ENCODE measurements around the gene SLIT1.
"Not testable (repeated sequence)": the region's sequence is repeated elsewhere in the genome, so short reads cannot be mapped to it uniquely, and the experiment has no call there.

SLIT1 gene

DNA sequence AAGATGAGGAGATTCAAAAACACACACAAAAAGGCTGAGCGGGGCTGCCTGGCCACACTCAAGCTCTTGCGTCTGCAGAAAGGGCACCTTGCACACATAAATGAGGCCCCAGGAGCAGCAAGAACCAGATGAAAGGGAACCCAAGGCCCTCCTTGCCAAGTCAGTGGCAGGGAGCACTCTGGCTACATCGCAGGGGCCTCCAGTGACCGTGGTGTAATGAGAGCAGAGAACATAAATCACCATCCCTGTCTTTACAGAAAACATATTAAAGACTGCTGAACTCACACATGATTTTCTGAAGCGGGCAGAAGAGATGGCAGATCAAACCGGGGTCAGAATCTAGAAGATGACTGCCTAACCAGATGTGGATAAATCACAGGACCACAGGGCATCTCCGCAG, 80.5 kb downstream of the SLIT1 start:
- DNase-seq, result no peak

DNA sequence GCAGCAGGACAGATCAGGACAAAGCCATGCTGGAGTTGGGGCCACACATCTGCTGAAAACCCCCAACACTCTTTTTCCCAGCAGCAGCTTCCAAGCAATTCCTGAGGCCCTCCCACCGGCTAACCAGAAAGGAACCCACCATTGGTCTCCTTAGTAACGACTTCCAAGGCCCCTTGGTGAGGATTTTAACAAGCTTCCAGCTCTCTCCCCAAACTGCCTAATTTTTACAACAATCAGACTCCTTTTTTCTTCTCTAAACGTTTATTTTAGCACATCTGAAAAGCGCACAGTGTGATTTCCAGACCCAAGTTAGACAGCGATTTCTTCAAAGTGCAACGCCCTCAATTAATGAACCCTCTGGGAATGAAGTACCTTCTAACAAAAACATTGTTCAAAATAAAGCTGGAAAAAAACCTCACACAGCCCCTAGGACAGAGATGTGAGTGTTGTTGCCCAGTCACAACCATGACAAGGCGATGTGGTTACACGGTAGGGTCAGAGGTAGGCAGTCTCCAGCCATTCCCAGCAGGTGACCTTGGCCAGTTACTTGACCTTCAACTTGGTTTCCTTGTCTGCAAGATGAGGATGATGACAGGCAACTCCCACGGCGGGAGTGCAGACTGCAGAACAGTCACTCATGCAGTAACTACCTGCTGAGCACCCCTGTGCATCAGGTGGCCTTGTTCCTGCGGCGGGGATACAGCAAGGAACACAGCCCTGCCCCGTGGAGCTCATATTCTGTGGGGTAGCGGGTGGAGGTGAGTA, 82.3 kb downstream of the SLIT1 start:
- no peak for DNase-seq

DNA sequence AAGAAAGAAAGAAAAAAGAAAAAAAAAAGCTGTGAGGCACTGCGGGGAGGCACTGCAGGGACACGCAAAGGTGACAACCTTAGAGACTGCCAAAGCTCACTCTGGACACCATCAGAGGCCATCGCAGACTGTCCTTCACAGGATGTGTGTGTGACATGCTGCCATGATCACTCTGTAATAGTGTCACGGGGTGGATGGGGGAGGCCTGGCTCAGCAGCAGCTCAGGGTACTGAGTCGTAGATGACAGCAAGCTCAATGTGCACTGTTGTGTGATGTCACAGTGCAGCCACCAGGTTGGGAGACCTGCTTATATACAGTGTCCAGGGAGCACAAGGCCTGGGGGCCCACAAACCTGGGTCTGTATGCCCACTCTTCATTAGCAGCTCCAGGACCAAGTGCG, 83.3 kb downstream of the SLIT1 start:
- no peak for DNase-seq

DNA sequence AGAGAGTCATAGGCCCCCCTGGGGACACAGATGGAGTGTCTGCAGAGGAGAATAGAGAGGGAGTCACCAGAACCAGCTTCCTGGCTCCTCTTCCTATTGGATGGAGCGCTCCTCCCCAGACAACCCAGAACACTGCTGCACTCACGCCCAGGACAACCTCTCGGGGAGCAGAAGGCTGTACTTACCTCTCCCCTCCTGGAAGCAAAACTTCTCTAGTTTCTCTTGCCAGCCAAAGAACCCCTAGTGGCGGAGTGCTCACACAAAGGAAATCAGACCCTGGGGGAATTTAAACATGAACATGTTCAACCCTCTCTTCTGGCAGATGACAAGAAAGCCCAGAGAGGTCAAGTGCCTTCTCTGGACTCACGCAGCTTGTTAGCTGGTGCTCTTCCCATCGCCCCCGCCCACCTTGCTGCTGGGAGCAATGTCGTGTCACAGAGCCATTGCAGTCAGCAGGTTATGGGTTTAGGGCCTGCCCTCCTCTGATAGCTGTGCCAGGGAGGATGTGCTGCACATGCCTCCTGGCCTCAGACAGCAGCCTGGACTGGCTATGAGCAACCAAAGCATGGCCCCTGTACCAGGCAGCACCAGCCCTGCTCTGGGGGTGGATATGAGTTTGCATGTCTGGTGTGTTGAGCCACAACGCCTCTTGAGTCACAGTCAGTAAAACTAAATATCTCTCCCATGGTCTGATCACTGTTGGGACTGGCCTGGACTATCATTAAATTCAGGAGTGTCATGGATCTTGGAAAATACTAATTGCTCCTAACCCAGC, 84.4 kb downstream of the SLIT1 start:
- no peak for DNase-seq

DNA sequence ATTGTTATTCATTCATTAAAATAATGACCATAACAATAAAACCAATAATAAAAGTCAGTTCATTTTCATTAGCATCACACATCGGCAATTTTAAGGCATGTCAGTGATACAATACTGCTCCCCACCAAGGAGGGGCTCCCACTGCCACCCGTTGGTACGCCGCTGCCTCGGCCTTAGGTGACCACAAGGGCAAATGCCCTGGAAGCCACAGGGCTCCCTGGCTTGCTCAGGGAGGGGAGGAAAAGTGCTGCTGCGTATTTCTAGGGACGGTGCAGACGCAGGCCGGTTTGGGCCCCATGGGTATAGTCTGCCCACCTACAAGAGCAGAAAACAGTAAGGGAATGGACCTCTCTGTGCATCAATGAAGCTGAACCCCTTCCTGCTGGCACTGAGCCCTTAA, 85.1 kb downstream of the SLIT1 start:
- no peak for DNase-seq

DNA sequence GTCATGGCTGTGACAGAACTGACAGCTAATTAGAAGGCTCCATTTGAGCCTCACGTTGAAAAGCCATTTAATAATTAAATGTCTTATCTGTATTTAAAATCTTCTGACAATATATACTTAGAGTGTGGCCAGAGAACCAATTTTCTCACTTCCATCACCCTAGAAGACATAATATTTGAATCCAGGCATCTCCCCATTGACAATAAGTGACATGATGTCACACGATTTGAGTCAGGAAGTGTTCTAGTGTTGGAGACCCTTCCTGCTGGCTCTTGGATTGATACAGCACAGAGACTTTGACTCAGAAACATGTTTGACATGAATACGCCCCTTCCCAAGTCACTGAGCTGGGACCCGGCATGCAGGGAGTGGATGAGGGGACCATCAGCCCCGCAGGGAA, 85.9 kb downstream of the SLIT1 start:
- no peak for DNase-seq

DNA sequence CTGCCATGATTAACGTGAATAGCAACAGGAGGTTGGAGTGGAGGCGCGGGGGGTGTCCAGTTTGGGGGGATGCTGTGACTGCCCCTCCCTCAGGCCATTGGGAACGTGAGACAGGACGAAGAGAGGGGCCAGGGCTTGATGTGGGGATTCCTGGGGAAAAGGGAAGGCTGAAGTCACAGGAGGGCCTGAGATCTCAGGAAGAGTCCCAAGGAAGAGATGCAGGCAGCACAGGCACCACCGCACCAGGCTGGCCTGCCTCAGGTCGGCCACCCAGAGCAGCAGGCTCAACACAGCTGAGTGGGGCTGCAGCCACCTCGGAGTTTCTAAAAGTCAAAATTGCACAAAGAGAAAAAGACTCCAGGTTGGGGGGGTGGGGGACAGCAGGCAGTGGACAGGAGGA, 86.7 kb downstream of the SLIT1 start:
- DNase-seq, result no peak

DNA sequence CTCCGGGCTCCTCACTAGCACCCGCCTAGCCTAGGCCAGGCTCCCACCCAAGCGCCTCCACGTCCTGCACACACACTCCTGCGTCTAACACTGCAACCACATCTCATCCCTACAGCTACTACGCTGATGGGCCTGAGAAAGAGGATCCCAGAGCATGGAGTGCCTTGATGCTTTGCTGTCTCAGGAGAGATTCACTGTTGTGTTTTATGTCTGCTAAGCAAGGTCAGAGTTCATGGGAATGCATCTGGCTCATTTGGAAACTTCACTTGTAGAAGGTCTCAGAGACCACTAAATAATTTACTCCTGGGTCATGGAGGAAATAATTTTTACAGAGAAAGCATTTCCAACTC, 88.7 kb downstream of the SLIT1 start:
- no peak for DNase-seq

DNA sequence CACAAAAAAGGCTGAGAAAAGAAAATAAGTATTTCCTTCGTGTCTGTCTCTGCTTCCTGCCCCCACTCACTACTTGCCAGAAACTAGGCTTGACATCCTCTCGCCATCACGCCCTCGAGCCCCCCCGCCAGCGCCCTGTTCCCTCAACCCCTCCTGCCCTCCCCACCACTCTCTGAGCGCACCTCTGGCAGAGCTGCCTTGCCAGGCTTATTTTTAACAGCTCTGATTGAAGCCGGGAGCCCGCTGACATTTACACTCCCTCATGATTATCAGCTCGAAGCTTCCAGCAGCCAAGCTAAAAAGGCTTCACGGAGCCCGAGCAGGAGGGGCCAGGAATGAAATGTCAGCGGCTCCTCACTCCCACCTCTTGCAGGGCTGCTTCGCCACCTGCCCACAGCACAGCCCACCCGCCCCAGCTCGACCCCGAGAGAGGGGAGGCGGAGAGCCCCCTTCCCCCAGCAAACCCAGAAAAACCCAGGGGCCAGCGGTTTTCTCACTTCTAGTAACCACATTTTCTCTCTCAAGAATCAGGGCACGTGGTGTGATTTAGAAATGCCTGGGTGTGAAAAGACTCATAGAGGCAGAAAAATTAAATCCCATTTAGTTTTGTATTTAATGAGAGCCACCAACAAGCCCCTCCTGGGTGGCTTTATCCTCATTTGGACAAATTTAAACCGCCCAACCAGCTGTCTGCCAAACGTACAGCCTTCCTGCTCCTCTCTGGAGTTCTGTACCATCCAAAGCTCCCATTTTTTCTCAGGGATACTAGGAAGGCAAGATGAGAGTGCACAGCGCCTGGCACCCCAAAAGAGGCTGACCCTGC, 89.3 kb downstream of the SLIT1 start:
- DNase-seq, result peak; percentile 75

DNA sequence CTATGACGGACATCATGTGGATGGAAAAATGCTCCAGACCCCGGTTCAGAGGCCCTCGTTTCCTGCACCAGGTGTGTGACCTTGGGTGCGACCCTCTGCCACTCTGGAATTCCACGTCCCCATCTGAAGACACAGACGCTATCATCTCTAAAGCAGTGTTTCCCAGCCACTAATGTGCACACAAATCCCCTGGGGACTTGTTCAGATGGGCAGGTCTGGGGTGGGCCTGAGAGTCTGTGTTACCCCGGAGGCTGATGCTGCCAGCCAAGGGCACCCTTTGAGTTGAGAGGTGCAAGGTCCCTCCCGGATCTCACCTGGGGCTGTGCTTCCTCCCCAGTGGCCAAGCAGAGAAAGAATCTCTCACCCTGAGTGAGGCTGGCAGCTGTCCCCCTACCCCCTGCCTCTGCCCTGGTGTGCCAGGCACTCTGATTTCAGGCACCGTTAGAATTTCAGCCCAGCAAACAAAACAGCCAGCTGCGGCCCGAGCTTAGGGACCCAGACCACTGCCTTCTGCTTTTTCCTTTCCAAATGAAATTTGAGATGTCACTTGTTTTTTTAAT, 90.0 kb downstream of the SLIT1 start:
- peak; percentile 60 for DNase-seq

DNA sequence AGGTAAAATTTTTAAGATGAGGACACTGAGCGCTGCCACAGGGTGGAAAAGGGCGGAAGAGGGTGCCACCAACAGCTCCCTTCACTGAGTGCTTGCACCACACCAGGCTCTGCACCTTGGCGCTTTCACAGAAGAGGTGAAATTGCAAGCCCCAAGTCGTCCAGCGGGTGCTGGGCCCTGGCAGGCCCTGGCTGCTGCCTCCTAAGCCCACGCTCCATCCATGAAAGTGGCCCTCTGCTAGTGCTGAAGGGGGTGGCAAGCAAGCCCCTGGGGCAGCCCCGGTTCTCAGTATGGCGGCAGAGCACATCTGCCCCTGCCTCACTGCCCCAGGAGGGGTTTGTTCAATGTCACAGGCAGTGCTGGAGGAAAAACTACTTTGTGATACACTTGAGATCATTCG, 95.1 kb downstream of the SLIT1 start:
- no peak for DNase-seq

DNA sequence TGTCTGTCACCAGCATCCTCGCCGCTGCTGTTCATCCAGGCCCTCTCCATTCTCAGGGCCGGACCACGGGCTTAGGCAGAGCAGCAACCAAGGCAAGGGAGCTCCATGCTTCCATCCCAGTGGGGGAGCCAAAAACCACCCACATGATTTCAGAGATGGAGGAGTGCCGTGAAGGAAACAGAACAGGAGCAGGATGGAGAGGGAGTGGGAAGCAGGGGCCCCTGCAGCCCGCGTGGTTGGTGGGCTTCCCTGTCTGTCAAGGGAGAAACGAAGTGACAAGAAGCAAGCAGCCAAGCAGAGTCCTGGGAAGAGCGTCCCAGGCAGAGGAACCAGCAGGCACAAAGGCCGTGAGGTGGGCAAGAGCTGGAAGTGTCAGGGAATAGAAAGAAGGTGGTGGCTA, 95.7 kb downstream of the SLIT1 start:
- DNase-seq, result no peak

DNA sequence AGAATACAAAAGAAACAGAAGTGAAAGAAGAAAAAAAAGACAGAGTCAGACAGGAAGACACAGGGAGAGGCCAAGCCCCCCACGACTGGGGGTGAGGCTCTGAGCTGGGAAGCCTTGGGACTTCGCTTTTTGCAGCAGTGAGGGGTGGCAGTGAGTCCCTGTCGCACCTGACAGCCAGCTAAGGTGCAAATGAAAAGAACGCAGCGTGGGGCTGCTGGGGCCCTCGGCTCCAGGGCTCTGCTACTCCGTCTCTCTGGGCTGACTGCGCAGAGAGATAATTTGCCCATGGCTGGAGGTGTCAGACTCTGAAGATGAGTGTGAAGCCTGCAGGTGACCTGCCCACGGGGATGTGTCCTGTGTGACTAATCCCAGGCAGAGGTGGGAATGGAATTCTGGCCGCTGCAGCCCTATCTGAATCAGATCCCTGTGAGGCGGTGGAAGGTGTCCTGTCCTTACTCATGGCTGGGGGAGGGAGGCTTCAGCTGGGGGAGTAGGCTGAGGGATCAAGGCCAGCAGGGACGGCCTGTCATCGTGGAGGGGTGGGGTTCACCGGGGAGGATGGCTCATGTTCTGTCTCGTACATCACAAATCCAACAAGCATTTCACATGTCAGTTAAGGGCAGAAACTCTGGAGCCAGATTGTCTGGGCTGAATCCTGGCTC, 96.4 kb downstream of the SLIT1 start:
- no peak for DNase-seq

DNA sequence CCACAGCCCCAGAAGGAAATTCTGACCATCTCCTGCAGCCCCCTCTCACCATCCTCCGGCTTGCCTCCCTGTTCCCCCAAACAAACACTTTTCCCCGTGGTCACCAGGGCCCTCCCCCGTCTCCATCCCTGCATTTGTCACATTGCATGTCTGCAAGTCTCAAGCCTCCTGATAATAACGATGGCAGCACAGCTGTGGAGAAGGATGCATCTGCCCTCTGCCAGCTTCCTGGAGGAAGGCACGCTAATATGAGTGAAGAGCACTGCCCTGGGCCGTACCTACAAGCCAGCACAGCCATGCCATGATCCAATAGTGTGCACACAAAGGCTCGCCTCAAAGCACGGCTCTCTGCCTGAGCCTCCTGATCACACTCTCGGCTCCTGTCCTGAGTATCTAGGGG, 98.5 kb downstream of the SLIT1 start:
- no peak for DNase-seq

DNA sequence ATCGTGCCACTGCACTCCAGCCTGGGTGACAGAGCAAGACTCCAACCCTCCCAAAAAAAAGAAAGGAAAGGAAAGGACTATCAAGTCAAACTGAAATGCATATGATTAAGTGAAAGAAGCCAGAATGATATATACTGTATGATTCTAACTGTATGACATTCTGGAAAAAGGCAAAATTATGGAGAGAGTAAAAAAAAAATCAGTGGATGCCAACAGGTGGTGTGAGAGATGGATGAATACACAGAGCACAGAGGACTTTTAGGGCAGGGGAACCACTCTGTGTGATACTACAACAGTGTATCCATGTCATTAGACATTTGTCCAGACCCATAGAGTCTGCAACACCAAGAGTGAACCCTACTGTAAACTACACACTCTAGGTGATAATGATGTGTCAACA, 99.2 kb downstream of the SLIT1 start:
- no peak for DNase-seq

DNA sequence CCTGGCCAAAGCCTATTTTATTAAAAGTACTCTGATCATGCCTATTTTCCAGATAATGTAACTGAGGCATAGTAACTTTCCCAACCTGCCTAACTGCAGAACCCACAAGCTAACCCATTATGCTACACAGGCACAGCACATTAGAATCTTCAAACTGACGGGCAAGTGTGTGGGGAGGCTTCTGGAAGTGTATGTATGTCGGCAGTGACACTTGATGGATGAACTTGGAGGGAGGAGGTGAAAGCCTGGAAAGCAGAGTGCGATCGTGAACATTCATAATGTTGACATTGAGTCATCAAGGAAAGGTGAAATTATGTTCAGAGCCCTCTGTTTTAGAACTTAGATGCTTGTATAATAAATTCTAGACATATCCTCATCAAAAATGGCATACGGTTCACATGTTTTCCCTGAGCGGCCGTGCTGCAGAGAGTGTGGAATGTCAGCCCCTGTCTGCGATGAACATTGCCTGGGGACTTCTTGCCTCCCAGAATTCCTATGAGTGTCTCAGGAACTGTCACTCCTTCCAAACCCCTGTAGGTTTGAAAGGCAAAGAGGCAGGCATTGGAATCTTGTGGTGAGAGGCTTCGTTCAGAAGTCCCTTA, 102.4 kb downstream of the SLIT1 start:
- no peak for DNase-seq

DNA sequence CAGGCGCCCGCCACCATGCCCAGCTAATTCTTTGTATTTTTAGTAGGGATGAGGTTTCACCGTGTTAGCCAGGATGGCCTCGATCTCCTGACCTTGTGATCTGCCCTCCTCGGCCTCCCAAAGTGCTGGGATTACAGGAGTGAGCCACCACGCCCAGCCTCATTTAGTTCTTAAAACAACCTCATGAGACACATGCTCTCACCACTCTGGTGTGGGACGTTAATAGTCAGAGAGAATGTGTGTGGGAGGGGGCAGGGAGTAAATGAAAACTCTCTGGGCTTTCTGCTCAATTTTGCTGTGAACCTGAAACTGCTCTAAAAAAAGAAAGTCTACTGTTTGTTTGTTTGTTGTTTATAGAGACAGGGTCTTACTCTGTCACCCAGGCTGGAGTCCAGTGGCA, 103.2 kb downstream of the SLIT1 start:
- DNase-seq, result not testable (repeated sequence)

DNA sequence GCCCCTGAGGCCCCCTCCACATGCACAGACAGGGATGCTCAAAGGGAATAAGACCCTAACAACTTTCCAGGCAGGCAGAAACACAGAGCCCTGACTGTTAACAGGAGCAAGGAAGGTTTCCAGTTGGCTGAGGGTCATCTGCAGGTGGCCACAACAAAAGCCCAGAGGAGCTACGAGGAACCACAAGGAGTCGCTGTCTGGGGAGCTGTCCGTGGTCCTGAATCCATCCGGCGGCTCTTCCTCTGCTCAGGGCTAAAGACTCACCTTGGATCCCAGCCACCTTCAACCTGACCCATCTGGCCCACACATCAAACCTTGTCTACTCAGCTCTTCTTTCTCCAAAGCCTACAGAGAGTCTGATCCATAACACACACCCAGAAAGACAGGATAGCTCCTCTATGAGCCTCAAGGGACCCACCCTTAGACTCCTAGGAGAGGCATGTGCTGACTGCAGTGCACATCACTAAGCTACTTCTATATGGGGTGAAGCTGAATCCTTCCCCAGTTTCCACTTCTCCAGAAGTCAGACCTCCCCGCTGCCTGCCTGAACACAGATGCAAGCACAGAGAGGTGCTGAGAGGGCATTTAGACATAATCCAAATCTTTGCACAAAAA, 104.0 kb downstream of the SLIT1 start:
- DNase-seq, result peak; percentile 76

DNA sequence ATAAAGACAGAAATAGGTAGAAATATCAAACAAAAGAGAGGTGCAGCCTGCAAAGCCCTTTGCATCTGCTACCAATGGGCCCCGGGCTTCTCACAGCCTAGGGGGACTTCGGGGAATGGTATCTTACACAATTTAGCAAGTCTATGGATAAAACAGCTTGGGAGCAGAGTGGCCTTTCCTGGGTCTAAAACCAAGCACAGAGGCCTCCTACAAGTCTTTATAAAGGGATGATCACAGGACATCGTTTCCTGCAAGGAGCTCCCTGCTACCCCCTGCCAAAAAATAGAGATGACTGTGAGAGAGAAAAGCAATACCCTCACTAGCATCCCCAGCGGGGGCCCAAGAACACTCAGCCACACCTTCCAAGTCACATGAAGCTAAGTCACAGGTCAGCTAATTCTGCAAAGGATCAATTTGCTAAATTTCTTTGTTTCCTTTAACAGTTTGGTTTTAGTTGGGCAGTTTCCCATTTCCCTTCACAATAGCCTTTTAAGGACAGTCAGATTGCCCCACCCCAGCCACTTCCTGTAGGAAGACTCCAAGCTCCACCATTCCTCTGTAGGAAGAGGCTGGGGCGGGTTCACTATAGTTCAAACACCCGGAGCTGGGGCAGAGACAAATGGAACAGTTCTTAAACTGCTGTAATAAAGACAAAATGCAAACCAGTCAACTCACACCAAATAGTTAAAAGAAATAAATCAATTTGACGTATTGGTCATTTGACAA, 105.5 kb downstream of the SLIT1 start:
- no peak for DNase-seq

DNA sequence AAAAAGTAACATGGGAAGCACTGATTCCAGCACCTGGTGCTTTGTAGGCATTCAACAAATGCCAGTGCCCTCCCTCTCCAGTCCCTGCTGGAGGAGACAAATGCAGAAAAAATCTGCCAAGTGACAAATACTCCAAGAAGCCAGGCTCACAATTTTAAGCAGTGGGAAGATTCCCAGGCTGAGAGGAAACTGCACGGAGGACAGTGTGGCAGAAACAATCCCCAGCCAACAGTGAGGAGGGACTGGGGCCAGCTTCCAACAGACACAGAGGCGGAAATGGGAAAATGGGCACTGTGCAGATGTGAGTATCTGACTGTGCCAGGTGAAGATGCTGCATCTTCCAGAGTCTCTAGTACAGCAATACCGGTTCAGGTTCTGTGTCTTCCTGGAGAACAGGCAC, 106.3 kb downstream of the SLIT1 start:
- no peak for DNase-seq

DNA sequence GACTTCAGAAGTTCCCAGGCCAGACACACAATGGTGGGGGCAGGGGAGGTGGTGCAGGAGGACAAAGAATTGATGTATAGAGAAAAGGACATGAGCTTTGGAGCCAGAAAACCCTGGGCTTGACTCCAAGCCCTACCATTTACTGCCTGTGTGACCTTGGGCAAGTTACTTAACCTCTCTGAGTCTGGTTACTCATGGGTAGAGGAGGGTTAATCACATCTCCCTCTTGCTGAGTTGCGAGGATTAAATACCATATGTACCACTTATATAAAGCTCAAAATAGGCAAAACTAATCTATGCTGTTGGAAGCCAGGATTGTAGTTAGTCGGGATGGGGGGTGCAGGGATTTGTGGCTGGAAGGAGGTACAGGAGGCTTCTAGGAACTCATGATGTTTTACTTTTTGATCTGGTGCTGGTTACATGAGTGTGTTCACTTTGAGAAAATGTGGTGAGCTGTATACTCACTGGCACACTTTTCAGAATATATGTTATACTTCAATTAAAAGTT, 106.8 kb downstream of the SLIT1 start:
- no peak for DNase-seq
